GM19328 (cell line): ENCODE data around the gene ARHGAP30.
"Not testable (repeated sequence)": the region's sequence is repeated elsewhere in the genome, so short reads cannot be mapped to it uniquely, and the experiment has no call there.

ENCODE experiments used
- ATAC-seq: cut with Tn5 transposase; IDR thresholded peaks from one replicate; pipeline ENCODE4 v1.9.1; 2021; ENCODE audit warnings: mild to moderate bottlenecking, moderate library complexity; ENCODE audit not compliant: unreplicated experiment

The ARHGAP30 gene

DNA sequence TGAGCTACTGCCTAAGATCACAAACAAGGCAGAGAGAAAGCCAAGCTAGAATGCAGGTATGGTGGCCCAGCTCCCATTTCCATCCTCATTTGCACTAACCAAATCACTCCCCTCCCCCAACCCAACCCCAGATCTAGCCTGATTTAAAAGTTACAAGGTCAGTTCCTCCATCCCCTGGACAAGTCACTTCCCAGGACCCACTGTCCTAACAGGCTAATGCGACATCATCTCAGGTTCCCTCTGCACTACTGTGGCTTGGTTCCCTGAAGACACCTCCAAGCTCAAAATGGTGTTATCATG lies 51.1 kb downstream of the ARHGAP30 start:
- no peak for ATAC-seq

DNA sequence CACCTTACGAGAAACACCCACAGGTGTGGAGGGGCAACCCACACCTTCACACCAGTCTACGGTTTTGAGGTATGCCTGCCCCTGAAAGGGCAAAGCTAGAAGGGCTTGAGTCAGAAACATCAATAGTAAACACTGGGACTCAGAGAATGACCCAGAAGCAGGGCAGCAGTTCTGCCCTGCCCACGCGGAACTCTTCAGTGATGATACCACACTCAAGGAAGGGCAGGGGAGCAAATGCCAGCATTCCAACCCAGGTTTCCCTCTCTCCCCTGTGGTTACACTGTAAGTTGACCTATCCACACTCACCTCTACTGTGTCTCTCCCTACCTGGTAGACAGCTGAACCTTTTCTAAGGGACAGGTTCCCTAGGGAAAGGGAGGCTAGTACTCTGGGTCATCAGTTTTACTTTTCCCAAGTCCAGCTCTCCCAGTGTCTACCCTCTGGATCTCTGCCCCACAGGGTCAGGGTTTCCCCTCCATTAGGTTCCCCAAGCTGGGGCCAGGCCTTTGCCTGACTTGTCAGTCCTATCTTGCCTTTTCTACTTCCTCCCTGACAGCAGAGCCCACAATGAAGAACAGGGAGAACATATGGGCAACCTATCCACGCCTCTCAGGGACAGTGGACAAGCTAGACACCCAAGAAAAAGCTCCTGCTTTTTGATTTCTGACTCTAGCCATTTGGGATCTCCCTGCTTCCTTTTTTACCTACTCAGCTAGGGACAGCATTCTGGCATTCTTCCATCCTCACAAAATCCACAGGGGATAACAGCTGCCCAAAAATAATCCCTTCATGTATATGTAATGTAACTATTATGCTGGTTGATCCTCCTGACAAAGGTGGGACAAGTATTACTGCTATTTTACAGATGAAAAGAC lies 51.7 kb downstream of the ARHGAP30 start:
- ATAC-seq, result no peak

DNA sequence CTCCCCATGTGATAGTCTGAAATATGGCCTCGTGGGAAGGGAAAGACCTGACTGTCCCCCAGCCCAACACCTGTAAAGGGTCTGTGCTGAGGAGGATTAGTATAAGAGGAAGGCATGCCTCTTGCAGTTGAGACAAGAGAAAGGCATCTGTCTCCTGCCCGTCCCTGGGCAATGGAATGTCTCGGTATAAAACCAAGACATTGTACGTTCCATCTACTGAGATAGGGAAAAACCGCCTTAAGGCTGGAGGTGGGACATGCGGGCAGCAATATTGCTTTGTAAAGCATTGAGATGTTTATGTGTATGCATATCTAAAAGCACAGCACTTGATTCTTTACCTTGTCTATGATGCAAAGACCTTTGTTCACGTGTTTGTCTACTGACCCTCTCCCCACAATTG lies 52.5 kb downstream of the ARHGAP30 start:
- not testable (repeated sequence) for ATAC-seq

DNA sequence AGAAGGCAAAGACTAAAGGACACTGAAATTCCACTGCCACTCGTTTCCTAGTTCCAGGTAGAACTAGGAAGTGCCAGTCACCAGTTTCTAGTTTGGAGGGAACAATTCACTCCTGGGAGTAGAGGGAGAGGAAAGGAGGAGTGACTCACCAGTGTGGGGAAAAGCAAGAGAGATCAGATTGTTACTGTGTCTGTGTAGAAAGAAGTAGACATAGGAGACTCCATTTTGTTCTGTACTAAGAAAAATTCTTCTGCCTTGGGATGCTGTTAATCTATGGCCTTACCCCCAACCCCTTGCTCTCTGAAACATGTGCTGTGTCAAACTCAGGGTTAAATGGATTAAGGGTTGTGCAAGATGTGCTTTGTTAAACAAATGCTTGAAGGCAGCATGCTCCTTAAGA lies 53.0 kb downstream of the ARHGAP30 start:
- ATAC-seq, result not testable (repeated sequence)

DNA sequence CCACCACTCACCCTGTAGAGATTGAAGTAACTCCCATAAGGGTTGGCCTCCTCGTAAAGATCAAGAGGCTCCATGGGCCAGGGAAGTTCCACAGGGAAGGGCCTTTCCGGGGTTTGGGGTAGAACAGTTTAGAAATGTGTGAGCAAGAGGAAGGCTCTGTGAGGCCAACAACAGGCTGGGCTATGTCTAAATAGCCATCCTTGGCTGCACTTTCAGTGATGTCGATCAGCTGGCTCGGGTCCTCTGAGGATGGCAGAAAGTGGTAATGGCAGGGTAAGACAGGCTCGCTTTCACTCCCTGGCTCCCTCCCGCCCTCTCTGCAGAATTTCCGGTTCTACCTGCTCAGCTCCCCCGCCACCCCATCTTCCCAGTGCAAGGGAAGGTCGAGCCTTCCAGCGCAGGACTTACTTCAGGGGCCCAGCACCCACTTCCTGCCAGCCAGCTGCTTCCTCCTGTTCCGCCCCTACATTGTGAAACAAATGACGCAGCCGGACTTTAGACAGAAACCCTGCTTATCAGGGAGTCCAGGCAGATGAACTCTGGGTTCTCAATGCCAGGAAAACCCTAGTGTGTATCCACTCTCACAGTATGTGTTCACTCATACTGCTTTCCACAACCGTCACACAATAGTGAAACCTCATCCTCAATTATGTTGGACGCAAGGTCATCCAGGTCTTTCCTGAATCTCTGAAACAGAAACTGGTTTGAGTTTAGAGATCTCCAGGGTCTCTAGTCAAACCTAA lies 56.0 kb downstream of the ARHGAP30 start:
- ATAC-seq, result peak; percentile 73

DNA sequence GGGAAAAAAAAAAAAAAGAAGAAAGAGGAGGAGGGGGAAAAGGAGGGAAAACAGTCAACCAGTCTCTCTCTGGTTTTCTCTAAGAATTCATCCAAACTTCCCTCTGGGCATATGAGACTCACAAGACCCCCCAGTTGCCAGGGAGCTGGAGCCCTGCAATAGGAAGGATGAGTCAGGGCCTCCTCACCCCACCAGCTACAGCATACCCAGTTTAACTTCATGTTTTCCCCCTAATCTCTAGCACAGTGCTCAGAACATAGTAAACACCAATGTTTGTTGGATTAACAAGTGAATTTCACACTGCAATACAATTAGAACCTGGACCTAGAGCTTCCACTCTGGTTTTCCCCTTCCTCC lies 56.6 kb downstream of the ARHGAP30 start:
- no peak for ATAC-seq

DNA sequence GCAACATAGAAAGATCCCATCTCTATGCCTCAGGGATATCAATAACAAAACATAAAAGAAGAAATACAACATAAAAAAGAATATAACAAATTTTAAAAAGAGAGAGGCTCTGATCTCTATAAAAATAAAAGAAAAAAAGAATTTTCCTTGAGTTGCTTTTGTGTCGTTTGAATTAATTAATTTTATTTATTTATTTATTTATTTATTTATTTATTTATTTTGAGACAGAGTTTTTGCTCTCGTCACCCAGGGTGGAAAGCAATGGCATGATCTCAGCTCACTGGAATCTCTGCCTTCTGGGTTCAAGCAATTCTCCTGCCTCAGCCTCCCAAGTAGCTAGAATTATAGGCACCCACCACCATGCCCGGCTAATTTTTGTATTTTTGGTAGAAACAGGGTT lies 57.3 kb downstream of the ARHGAP30 start:
- ATAC-seq, result no peak

DNA sequence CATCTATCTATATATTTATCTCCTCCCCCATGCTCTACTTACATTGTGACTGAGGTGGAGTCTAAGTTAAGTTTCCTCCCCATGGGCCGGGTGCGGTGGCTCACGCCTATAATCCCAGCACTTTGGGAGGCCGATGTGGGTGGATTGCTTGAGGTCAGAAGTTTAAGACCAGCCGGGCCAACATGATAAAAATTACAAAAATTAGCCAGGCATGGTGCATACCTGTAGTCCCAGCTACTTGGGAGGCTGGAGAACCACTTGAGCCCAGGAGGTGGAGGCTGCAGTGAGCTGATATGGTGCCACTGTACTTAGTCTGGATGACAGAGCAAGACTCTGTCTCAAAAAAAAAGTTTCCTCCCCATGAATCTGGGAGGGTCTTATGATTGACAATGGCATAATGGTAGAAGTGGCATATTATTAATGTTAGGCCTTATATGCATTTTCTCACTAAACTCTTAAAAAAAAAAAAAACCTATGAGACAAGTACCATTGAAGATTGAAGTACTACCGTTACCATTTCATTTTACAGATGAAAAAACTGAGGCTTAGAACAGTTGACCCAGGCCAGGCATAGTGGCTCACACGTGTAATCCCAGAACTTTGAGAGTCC lies 60.0 kb downstream of the ARHGAP30 start:
- no peak for ATAC-seq

DNA sequence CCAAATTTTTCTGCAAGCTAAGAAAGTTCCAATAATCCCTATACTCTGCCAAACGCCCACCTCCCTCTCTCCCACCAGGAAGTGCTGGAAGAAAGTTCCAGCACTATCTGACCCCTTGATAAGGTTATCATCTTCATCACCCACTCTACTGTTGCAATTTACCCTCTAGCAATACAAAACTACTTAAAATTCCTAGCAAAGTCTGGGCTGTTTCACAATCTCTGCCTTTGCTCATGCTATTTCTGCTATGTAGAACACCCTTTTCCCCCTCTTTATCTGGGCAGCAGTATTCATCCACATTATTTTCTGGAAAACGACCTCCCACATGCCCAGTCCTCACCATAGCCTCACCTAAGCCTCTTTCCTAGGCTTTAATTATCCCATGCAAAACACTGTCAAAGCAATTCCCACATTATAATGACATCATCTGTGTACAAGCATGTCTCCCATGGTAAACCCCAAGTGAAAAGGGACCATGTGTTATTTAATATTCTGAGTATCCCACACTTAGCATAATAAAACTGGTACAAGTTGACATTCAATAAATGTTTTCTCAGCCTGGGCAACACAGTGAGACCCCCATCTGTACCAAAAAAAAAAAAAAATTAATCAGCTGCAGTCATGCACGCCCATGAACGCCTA lies 60.7 kb downstream of the ARHGAP30 start:
- no peak for ATAC-seq

DNA sequence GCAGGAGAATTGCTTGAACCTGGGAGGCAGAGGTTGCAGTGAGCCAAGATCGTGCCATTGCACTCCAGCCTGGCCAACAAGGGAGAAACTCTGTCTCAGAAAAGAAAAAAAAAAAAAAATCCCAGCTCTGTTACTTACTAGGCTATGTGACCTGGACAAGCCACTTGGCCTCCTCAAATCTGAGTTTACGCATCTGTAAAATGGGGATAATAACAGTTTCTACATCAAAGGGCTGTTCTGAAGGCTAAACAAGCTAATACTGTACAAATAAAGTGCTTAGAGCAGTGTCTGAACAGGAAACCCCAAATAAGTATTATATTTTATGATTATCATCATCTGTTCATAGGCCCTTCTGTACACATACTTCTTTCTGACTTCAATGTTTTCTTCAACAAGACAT lies 62.3 kb downstream of the ARHGAP30 start:
- no peak for ATAC-seq

DNA sequence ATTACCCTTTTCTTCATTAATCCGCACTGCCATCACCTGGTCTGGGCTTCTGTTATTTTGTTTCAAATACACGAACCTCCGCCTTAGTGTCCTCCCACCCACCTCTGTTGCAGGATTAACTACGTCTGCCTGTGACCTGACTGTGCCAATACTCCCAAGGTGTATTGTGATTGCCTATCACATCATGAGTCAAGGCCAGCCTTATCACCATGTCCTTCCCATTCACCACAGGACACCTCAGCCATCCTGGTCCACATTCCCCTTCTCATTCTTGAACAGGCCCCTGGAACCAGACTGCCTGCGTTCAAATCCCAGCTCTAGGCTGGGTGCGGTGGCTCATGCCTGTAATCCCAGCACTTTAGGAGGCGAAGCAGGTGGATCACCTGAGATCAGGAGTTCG lies 63.1 kb downstream of the ARHGAP30 start:
- no peak for ATAC-seq

DNA sequence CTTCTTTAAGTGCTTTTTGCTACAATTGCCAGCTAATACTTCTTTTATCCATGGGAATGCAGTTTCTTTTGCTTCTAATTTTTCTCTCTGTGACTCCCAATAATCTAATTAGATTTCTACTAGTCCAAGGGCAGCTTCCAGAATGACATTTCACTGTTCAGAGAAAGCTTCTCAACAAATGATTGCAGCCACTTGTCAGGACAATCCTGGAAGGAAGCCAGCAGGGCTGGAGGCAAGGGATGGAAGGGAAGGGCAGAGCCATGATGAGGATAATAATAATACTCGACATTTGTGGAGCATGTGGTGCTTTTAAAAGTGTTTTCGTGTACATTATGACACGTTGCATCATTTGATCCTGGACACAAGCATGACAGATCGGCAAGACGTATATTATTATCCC lies 68.2 kb downstream of the ARHGAP30 start:
- ATAC-seq, result no peak

DNA sequence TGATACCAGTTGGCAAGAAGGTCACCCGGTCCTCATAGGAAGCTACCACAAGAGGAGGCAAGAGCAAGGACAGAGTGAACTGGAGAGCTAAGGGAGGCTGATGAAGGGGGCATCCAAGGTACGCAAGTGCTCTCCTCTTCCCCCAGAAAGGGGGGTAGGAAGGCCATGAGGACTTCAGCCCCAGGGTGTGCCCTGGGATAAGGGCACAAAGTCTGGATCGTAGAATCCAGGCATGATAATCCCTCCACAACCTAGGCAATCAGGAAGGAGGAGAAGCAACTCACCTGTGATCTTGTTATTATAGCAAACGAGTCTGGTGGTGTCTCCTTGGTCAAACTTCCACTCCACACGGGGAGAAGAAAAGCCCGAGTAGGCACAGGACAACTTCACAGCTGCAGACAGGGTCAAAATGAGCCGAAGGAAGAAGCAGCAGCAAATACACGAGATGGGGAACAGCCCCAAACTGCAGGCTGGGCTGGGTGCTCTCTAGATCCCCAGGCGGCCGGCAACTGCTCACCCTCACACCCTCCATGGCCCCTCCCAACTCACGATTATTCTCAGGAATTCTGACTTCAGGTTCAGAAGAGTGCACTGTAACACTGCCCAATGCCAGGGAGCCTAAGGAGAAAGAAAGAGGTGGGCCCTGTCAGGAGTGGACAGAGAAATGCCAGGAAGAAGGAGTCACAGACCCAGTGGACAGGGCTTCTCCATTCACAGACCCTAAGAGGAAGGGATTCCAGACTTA lies 68.8 kb downstream of the ARHGAP30 start:
- no peak for ATAC-seq

DNA sequence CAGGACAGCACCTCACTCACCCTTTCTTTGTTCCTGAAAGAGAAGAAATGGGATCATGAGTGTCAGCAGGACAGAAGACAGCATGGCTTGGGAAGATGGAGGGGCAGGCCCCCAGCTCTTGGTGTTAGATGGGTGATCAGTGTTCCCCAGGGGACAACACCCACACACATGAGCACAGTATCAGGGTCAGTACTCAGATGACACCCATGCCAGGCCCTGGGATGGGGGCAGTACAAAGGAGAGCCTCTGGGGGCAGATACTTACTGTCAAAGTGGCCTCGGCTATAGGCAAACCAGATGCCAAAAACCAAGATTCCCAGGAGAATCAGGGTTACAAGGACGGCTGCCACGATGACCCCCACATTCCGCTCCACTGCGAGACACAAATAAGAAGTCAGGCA lies 70.3 kb downstream of the ARHGAP30 start:
- ATAC-seq, result no peak

DNA sequence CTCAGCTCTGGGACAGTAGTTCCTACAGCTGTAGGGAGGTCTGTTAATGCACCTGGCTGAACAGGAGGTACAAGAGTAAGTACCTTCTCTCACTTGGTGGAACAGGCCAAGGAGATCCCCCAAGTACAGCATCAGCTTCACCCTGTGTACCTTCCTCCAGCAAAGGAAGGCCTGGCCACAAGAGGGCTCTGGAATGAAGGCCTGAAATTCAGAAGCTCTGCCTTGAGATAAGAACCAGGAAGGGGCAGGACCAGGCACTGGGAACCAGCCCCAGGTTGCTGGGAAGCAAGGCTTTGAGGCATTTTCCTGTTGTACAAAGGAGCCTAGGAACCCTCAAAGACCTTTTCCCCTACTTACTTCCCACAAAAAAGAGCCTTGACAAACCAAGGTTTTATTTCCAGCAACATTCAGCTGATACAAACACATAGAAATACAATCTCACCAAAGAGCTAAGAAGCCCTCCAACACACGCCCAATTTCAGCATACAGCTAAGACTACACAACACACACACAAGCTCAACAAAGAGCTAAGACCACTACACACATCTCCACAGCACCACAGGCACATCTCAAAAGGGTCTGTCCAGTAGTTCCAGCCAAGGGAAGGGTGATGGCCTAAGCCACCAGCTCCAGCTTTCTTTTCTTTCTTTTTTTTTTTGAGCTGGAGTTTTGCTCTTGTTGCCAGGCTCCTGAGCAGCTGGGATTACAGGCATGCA lies 72.2 kb downstream of the ARHGAP30 start:
- ATAC-seq, result no peak
